Measurements from ENCODE around the gene TCEAL3. TPM values are rescaled to one million over a fixed set of nuclear protein-coding genes. Genes with fewer than 3 reads are reported as not detected.
A peak's percentile ranks its signal among the peaks of the same experiment; 100 is the strongest.

Gene TCEAL3
- total and polyA plus RNA-seq, 2 of the 8 experiments (the other 6 are each of a cell fraction or from before 2014, with no cell fraction given), result 4.4 to 12.0 TPM

- Histone ChIP-seq H2BK5ac (ENCODE audit: low read depth, low read length) (no peak within 1 kb of the TSS; the same call in 1 of the 2 replicates), H3K9ac (replicated peaks in 1 of 4; ENCODE audit: extremely low read depth in 1 of 4, low read depth in 3 of 4, low read length in 3 of 4) (peak within 1 kb of the TSS in 3 of 4 experiments; percentile 29 to 65 (median 61); a peak in 6 of 7 replicates), H4K5ac (ENCODE audit: insufficient read length, low read depth, low read length) (peak within 1 kb of the TSS; percentile 97), H3K18ac (ENCODE audit: extremely low read depth, low read length) (peak within 1 kb of the TSS; percentile 60), H3K9me3 (ENCODE audit: insufficient read depth in 2 of 2, low read depth in 1 of 2, low read length in 1 of 2) (no peaks in the 10 kb centered on the region), H3K4me3 (ENCODE audit: extremely low read depth in 1 of 4, insufficient read depth in 2 of 4, low read depth in 3 of 4, low read length in 4 of 4) (peak within 1 kb of the TSS; percentile 44 to 92 (median 70)), H4K8ac (ENCODE audit: extremely low read depth, insufficient read depth, low read length) (no peak within 1 kb of the TSS), H3K79me2 (ENCODE audit: control insufficient read depth in 1 of 2, insufficient read depth in 2 of 2, low read length in 2 of 2) (no peaks in the 10 kb centered on the region), H3K79me1 (ENCODE audit: low read depth, low read length) (no peaks in the 10 kb centered on the region), H2BK20ac (ENCODE audit: low read length) (no peak within 1 kb of the TSS), H3K23ac (ENCODE audit: insufficient read length) (no peak within 1 kb of the TSS), H4K20me1 (replicated peaks in 1 of 2; ENCODE audit: control insufficient read depth in 1 of 2, insufficient read depth in 2 of 2, low read length in 2 of 2) (no peaks in the 10 kb centered on the region), H3K4me2 (ENCODE audit: insufficient read depth in 1 of 2, low read depth in 2 of 2, low read length in 2 of 2) (peak within 1 kb of the TSS; percentile 66 to 92), H3K27ac (ENCODE audit: low read depth, low read length) (peak within 1 kb of the TSS; percentile 55; the same call in 1 of the 2 replicates), H2BK15ac (ENCODE audit: low read length) (no peak within 1 kb of the TSS; the same call in 1 of the 2 replicates), H3K36me3 (ENCODE audit: control insufficient read depth in 2 of 4, insufficient read depth in 4 of 4, low read length in 3 of 4) (no peaks in the 10 kb centered on the region), H2BK120ac (replicated peaks; ENCODE audit: low read depth, low read length) (no peak within 1 kb of the TSS), H3K4ac (replicated peaks; ENCODE audit: insufficient read length, low read depth, low read length) (no peak within 1 kb of the TSS), H2AK5ac (ENCODE audit: low read depth, low read length) (no peak within 1 kb of the TSS), H2BK12ac (ENCODE audit: low read depth, low read length) (no peak within 1 kb of the TSS), H3K27me3 (replicated peaks in 1 of 4; ENCODE audit: control insufficient read depth in 3 of 4, extremely low read depth in 1 of 4, insufficient read depth in 3 of 4, low read length in 3 of 4) (no peaks in the 10 kb centered on the region), H3K23me2 (ENCODE audit: low read depth, low read length) (0 out of 2 replicates have a peak, but pooled peaks cover 5% of the 10 kb centered on the region), H3K14ac (ENCODE audit: insufficient read length) (no peak within 1 kb of the TSS), H4K91ac (replicated peaks; ENCODE audit: insufficient read length, low read length) (no peak within 1 kb of the TSS), H3K56ac (replicated peaks; ENCODE audit: insufficient read length, low read depth, low read length) (peak within 1 kb of the TSS; percentile 92), H2AFZ (ENCODE audit: low read length) (peak within 1 kb of the TSS; percentile 49), H3K4me1 (replicated peaks in 1 of 4; ENCODE audit: control insufficient read depth in 3 of 4, insufficient read depth in 4 of 4, low read length in 3 of 4) (no peaks in the 10 kb centered on the region)
- ChIA-PET POLR2A (ENCODE audit: partially characterized antibody) (interaction anchor here (0.5 to 1.7 kb wide), 5 partner anchors 11 to 59 kb away, joined by 3 to 7 read pairs (median 4); no protein-coding TSS in a partner anchor), CTCF (ENCODE audit: partially characterized antibody) (interaction anchor here (0.7 kb wide), 1 partner anchor 33 kb away, joined by 3 read pairs; no protein-coding TSS in a partner anchor)
- DNase-seq (ENCODE audit: low read depth in 1 of 2, low spot score in 2 of 2) (peak in 1 of 2 experiments; percentile 65), FAIRE-seq (no peak)
- WGBS, 2 experiments (ENCODE audit: extremely low coverage in 1 of 2, insufficient coverage in 1 of 2, insufficient read length in 1 of 2, insufficient replicate concordance in 2 of 2, low coverage in 1 of 2, low lambda C conversion rate in 2 of 2, missing lambda C conversion rate in 1 of 2), result 6% methylated on average over 25 of the region's 32 CpGs; no CpG with 5 or more reads in 1 of the 2 experiments
- TF ChIP-seq KDM5A (IDR thresholded peaks at IDR 0.05; ENCODE audit: low read length) (no peak), ZNF274 (IDR thresholded peaks at IDR 0.05; ENCODE audit: borderline replicate concordance, extremely low read depth, low read length) (no peak), RNF2 (IDR thresholded peaks at IDR 0.05; ENCODE audit: borderline replicate concordance, low read depth, low read length, missing control alignments, poor library complexity, severe bottlenecking) (no peak), USF2 (IDR thresholded peaks at IDR 0.05; ENCODE audit: low read length) (peak; percentile 82), KDM1A (IDR thresholded peaks at IDR 0.05; ENCODE audit: borderline replicate concordance, low read length) (no peak), BACH1 (IDR thresholded peaks at IDR 0.05; ENCODE audit: low read length) (no peak), ASH2L (IDR thresholded peaks at IDR 0.05; ENCODE audit: low read length) (peak; percentile 13), CREB1 (IDR thresholded peaks at IDR 0.05) (no peak), RBBP5 (IDR thresholded peaks at IDR 0.05; ENCODE audit: borderline replicate concordance, low read depth, low read length) (no peak; the same call in 1 of the 2 replicates), MAFK (IDR thresholded peaks at IDR 0.05; ENCODE audit: low read depth, low read length) (no peak)
These were observed 20.9 kb downstream of the TCEAL3 start, which contains the start of gene TCEAL1 for GRCh38 chrX:103628386-103629317. Gene TCEAL1, plus strand, starts transcription at chrX:103628975. Its CDS starts 942 bp downstream, at chrX:103629917.
